CD4-positive, alpha-beta T cell (primary cell): Measurements from ENCODE around the gene ST14. TPM values are rescaled to one million over a fixed set of nuclear protein-coding genes. Genes with fewer than 3 reads are reported as not detected.

ENCODE experiments used
- ATAC-seq: fragments of 200-7000 bp; cut with Tn5 transposase; one replicate; pipeline ENCODE4 v1.10.0; 2022; ENCODE audit warnings: mild to moderate bottlenecking; ENCODE audit not compliant: poor library complexity
- CTCF ChIA-PET: fragments of 350-600 bp; sonication (Branson Sonifier 250); formaldehyde crosslinking; loops from one replicate; lab custom pipeline; 2021; ENCODE audit warnings: antibody characterized with exemption, inconsistent platforms; lab: Charles Lee
- POLR2A ChIA-PET: fragments of 350-600 bp; sonication (Branson Sonifier 250); formaldehyde crosslinking; loops from one replicate; lab custom pipeline; 2021; ENCODE audit warnings: antibody characterized with exemption, inconsistent platforms; lab: Charles Lee
- DNase-seq, 14 experiments: peaks; one replicate each; pipeline ENCODE4 v3.0.0-alpha.2; 2013 to 2020; ENCODE audit warnings: mixed read lengths in 2 of 14
- H3K27ac ChIP-seq, 2 donors: one replicate each; pipeline versions ENCODE4 v1.5.1 to v1.7.0; 2013; ENCODE audit warnings: low read length in 2 of 2, low read depth in 1 of 2, mild to moderate bottlenecking in 1 of 2
- H3K27me3 ChIP-seq, 2 experiments: 1 replicate in 1 of 2; 2 replicates in 1 of 2; pipeline versions ENCODE4 v1.6.1 to v1.7.0; 2013; ENCODE audit warnings: low read length in 2 of 2, control low read depth in 1 of 2, mild to moderate bottlenecking in 1 of 2, moderate library complexity in 1 of 2; ENCODE audit not compliant: insufficient read depth in 2 of 2, control insufficient read depth in 1 of 2
- H3K36me3 ChIP-seq: one replicate; pipeline ENCODE4 v1.6.1; 2013; ENCODE audit warnings: low read length, control low read depth; ENCODE audit not compliant: insufficient read depth
- H3K4me1 ChIP-seq: one replicate; pipeline ENCODE4 v1.6.1; 2013; ENCODE audit warnings: low read length, control low read depth; ENCODE audit not compliant: insufficient read depth
- H3K4me3 ChIP-seq: one replicate; pipeline ENCODE4 v1.5.1; 2013; ENCODE audit warnings: mild to moderate bottlenecking, low read length, moderate library complexity
- H3K9me3 ChIP-seq, 2 experiments: 1 replicate in 1 of 2; 2 replicates in 1 of 2; pipeline versions ENCODE4 v1.6.1 to v1.7.0; 2013; ENCODE audit warnings: low read length in 2 of 2, mild to moderate bottlenecking in 2 of 2, control low read depth in 1 of 2, moderate library complexity in 1 of 2; ENCODE audit not compliant: control insufficient read depth in 1 of 2, insufficient read depth in 1 of 2
- H3K27ac Mint-ChIP-seq: one replicate; pipeline ENCODE4 v1.8.0; 2020; ENCODE audit warnings: mixed read lengths
- H3K27me3 Mint-ChIP-seq: one replicate; pipeline ENCODE4 v1.8.0; 2021; ENCODE audit warnings: mixed read lengths
- H3K36me3 Mint-ChIP-seq: one replicate; pipeline ENCODE4 v1.8.0; 2021; ENCODE audit warnings: low read depth, mixed read lengths
- H3K4me1 Mint-ChIP-seq: one replicate; pipeline ENCODE4 v1.8.0; 2021; ENCODE audit warnings: low read depth, mixed read lengths
- H3K4me3 Mint-ChIP-seq: one replicate; pipeline ENCODE4 v1.8.0; 2020; ENCODE audit warnings: mild to moderate bottlenecking, mixed read lengths
- H3K9me3 Mint-ChIP-seq: one replicate; pipeline ENCODE4 v1.8.0; 2020; ENCODE audit warnings: mixed read lengths
- intact Hi-C, 2 experiments: fragments of 100-400 bp; cut with DNase I in 1 of 2; cut with micrococcal nuclease in 1 of 2; formaldehyde crosslinking; loops; one replicate each; pipeline versions ENCODE4 v1.15.1 to v1.9.0; 2023 to 2025; cut with DNase I, micrococcal nuclease
- total RNA-seq, 174 experiments: library from RNA in 2 of 174; stranded (reverse) in 2 of 174; gene quantifications; one replicate each; pipeline ENCODE4 v1.2.3 and lab custom pipeline; 2021 to 2026
- TF ChIP-seq, protein P1 (sequence below): fragments of 200-600 bp; IDR thresholded peaks from one replicate; pipeline ENCODE4 v1.8.0; 2022; ENCODE audit warnings: antibody characterized with exemption, mild to moderate bottlenecking

The ST14 gene
- total RNA-seq, 2 experiments from 2014 or later, result 0.25 to 0.31 TPM

DNA sequence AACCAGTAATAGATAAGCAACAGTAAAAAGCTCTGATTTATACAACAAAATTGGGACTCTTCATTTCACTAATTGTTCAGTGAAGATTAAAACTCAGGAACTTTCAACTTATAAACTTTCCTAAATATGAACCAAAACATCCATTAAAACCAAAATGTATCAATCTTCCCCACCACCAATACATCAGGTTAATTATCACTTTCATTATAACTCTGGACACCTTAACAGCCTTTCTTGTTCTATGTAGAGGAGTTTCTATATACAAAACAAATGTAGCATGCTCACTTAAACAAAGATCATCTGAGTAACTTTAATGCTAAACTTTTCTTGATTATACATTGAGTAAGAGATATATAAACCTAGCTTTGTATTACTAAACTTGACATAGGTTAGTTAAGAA, 74.7 kb downstream of the ST14 start:
- no peak overlapping the region for H3K27ac ChIP-seq
- TF ChIP-seq, protein P1, sequence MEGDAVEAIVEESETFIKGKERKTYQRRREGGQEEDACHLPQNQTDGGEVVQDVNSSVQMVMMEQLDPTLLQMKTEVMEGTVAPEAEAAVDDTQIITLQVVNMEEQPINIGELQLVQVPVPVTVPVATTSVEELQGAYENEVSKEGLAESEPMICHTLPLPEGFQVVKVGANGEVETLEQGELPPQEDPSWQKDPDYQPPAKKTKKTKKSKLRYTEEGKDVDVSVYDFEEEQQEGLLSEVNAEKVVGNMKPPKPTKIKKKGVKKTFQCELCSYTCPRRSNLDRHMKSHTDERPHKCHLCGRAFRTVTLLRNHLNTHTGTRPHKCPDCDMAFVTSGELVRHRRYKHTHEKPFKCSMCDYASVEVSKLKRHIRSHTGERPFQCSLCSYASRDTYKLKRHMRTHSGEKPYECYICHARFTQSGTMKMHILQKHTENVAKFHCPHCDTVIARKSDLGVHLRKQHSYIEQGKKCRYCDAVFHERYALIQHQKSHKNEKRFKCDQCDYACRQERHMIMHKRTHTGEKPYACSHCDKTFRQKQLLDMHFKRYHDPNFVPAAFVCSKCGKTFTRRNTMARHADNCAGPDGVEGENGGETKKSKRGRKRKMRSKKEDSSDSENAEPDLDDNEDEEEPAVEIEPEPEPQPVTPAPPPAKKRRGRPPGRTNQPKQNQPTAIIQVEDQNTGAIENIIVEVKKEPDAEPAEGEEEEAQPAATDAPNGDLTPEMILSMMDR, result no peak
- no peak overlapping the region for H3K4me3 ChIP-seq
- Mint-ChIP-seq H3K27me3 (no peaks in the 10 kb centered on the region), H3K4me3 (no peak overlapping the region), H3K9me3 (no peaks in the 10 kb centered on the region), H3K4me1 (no peaks in the 10 kb centered on the region), H3K36me3 (peaks cover 47% of the 10 kb centered on the region), H3K27ac (no peak overlapping the region)
- H3K36me3 ChIP-seq, result peaks cover 56% of the 10 kb centered on the region
- intact Hi-C loops, result no loop called here
- DNase-seq (no peak), ATAC-seq (no peak)
- ChIA-PET CTCF (no interaction called here), POLR2A (no interaction called here)
- no peaks in the 10 kb centered on the region for H3K27me3 ChIP-seq
- no peaks in the 10 kb centered on the region for H3K4me1 ChIP-seq
- H3K9me3 ChIP-seq, result no peaks in the 10 kb centered on the region

DNA sequence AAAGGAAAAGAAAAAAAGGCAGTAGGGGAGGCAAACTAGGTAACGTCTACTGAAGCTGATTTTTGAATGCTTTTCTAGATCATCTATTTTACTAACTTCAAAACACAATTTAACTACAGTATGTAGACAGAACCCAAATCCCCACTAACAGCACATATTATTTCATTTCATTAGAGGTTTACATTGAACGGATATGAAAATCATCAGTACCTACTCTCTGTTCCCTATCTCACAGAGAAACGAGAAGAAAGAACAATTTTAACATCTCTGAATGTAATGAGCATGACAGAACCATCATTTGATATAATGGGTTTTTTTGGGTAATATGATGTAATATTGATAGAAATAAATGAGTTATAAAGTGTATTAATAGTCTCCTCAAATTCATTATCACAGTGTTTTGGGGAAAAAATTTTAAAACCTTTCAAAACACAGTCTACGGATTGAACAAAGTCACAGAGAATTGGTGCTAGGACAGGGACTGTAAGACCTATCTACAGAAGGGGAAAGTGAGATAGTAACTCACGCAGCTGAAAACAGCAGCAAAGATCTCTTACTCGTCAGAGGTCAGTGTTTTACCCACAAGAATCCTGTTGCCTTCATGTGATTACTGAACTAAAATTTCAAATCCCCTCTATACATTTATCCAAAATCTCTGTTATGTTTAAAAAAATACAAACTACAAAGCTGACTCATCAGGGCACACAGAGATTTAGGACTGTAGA, 77.9 kb downstream of the ST14 start:
- ATAC-seq, result no peak
- H3K36me3 ChIP-seq, result peaks cover 53% of the 10 kb centered on the region
- Mint-ChIP-seq H3K36me3 (peaks cover 51% of the 10 kb centered on the region), H3K27ac (no peak overlapping the region), H3K9me3 (no peaks in the 10 kb centered on the region), H3K4me3 (no peak overlapping the region), H3K27me3 (no peaks in the 10 kb centered on the region), H3K4me1 (no peaks in the 10 kb centered on the region)
- H3K4me1 ChIP-seq, result no peaks in the 10 kb centered on the region
- H3K9me3 ChIP-seq, result no peaks in the 10 kb centered on the region
- intact Hi-C loops, result no loop called here
- CTCF ChIA-PET, result no interaction called here
- no peak overlapping the region for H3K4me3 ChIP-seq
- POLR2A ChIA-PET, result no interaction called here
- TF ChIP-seq, protein P1, result no peak
- no peaks in the 10 kb centered on the region for H3K27me3 ChIP-seq
- no peak for DNase-seq
- no peak overlapping the region for H3K27ac ChIP-seq

DNA sequence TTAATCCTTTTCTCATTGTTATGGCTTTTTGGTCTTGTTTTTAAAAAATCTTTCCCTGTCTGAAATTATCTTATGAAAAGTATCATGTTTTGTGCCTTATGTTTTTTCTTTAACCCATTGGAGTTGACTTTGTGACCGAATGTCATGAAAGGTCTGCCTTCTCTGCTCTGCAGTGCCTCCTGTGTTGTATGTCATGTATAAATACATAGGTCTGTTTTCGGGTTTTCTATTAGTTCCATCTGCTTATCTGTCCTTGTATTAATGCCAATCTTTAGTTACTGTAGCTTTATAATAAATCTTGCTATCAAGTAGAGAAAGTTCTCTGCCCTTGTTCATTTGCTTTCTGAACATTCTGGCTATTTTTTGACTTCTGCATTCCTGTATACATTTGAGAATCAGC, 82.1 kb downstream of the ST14 start:
- Histone ChIP-seq H3K4me3 (no peak overlapping the region), H3K27ac (no peak overlapping the region), H3K9me3 (no peaks in the 10 kb centered on the region), H3K27me3 (no peaks in the 10 kb centered on the region), H3K36me3 (peaks cover 28% of the 10 kb centered on the region), H3K4me1 (no peaks in the 10 kb centered on the region)
- intact Hi-C loops, result no loop called here
- H3K27ac Mint-ChIP-seq, result no peak overlapping the region
- POLR2A ChIA-PET, result no interaction called here
- ATAC-seq (no peak), DNase-seq (no peak)
- H3K27me3 Mint-ChIP-seq, result no peaks in the 10 kb centered on the region
- TF ChIP-seq, protein P1, result no peak
- no peak overlapping the region for H3K4me3 Mint-ChIP-seq
- peaks cover 41% of the 10 kb centered on the region for H3K36me3 Mint-ChIP-seq
- peaks cover 19% of the 10 kb centered on the region for H3K4me1 Mint-ChIP-seq
- CTCF ChIA-PET, result no interaction called here
- no peaks in the 10 kb centered on the region for H3K9me3 Mint-ChIP-seq
